Activated gamma-delta T cell treated with anti-CD3 and anti-CD28 coated beads, Interleukin-2, amount 50 U/mL, for 16 hours (primary cell): ENCODE measurements around the gene NELFB.

ENCODE experiments used
- DNase-seq: peaks from one replicate; pipeline ENCODE4 v3.0.0-alpha.2; 2020; ENCODE audit warnings: low read depth

Gene NELFB

DNA sequence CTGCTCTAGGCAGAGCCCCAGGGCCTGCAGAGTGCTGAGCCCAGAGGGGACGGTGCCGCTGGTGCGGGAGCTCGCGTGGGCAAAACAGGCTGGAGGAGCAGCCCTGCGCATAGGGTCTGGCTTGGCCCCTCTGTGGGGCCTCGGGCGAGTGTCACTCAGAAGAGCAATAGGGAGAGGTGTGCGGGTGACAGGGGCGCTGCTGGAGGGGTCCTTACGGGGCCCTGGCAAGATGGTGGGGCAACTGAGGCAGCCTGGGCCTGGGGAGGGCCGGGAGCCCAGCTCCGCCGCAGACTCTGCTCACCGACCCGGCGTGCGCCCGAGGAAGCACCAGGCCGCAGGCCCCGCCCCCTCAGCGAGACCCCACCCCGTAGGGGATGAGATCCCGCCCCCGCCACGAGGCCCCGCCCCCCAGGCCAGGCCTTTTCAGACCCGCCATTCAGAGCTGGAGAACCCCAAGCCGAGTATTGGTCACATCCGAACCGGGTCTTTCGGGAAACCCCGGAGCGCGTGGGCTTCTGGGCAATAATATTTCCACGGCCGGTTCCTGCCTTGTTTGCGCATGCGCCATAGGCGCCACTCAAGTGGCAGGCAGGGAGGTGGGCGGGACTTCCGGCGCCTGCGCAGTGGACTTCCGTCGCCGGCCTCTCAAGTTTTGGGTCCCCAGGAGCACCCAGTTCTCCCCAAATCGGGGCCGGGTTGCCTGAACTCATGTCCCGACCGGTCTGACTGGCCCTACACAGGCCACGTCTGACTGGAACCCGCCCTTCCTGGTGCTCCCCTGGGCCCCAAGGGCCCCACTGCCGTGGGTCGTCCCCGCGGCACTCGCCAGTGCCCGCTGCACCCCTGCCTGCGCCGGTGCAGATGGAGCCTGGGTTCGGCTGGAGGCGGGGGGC is 31.8 kb upstream of the NELFB start:
- DNase-seq, result peak; percentile 96

GRCh38 chr9:137224830-137225694 is 30.1 kb upstream of the NELFB start, which contains the start of gene CYSRT1:
TSS of gene CYSRT1 (plus strand) at chr9:137225174. CDS start at chr9:137225622, 448 bp downstream.
- no peak for DNase-seq

DNA sequence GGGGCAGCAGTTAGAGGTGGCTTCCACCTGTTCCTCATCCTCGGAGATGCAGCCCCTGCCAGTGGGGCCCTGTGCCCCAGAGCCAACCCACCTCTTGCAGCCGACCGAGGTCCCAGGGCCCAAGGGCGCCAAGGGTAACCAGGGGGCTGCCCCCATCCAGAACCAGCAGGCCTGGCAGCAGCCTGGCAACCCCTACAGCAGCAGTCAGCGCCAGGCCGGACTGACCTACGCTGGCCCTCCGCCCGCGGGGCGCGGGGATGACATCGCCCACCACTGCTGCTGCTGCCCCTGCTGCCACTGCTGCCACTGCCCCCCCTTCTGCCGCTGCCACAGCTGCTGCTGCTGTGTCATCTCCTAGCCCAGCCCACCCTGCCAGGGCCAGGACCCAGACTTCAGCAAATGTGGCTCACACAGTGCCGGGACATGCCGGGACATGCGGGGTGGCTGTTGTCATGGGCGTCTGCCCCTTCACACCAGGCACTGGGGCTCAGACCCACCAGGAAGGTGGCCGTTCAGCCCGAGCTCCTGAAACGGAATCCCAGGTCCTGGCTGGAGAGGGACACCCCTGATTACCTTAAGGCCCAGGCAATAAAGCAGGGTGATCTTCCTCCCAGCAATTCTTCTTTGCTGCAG is 29.3 kb upstream of the NELFB start:
- DNase-seq, result no peak

DNA sequence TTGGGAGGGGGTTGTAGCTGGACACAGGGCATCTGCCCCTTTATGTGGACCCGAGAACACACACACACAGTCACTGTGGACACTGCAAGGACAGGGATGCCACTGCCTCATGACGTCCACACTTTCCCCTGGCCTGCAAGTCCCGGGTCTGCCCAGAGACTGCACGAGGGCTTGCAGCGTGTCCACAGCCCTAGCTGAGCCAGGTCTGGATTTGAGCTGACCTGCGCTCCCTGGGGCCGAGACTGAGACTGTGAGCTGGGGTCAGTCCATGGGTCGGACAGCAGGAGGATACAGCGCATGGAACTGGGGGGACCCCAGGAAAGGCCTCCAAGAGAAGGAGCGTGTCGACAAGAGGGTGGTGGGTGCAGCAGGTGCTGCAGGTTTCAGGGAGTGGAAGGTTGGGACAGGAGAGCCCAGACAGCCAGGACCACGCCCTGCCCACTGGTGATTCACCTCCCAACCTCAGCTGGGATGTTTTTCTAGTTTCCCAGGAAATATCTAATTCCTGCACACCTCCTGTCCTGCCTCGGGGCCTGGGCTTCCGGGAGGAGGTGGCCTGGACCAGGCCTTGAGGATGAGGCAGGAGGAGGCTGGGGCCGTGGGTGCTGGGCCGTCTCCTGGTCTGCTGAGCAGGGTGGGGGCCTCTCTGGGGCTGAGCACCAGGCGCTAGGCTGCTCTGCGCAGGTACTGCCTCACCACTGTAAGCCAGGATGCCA is 28.6 kb upstream of the NELFB start:
- DNase-seq, result no peak

DNA sequence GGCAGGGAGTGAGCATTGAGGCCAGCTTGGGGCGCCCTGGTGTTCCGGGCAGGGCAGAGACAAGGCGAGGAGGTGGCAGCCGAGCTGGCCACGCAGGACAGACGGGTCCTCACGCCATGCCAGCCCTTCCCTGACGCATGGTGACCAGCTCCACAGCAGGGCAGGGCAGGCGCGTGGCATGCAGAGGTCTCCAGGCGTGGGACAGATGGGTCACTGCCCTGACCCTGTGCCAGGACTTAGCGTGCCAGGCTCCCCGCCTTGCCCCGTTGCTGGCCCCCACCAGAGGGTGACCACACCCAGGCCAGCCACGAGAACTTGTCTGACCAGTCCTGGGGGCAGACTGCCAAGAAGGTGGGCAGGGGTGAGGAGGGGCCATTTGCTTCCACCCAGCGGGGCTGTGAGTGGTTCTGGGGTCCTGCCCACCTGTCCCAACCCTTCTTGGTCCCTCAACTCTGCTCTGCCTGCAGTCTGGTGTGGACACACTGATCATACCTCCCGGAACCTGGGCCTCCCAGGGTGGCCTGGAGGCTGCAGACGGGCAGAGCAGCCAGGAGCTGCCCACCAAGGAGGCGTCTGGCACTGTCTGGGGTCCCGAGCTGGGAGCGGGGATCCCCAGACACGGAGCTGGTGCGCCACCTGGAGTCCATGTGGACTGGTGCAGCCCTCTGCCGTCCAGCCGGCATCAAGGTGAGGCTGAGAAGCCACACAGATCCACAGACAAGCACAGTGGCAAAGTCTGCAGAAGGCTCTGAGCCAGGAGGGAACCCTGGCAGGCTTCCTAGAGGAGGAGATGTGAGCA is 27.9 kb upstream of the NELFB start, which contains the start of gene RNF224:
RNF224 (plus strand) TSS at position 449 of the 799 bp plus-strand sequence. CDS start 834 bp downstream, outside the sequence.
- DNase-seq, result peak; percentile 72

DNA sequence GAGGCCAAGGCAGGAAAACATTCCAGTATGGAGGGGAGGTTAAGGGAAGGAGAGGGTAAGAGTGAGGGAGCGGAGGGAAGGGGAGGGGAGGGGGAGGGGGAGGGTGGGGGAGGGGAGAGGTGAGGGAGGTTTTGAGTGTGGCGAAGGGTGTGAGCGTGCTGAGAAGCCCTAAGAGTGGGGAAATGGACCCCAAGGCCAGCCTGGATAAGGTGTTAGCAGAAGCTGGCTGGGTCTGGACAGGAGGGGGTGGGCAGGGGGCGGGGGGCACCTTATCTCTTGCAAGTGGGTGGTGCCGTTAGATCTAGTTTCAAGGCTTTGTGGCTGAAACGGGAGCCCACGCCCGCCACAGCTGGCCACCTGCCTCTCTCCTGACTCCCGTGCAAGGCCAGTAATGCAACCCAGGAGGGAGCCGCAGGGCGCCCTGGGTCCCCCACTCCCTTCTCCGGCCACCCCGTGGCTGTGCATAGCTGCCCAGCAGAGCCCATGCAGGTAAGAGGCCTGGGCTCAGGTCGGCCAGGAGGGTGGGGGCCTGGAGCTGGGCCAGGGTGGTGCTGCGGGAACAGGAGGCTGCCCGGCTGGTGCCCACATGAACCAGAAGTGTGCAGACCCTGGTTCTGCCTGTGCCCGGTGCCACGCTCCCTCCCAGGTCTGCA is 27.1 kb upstream of the NELFB start:
- no peak for DNase-seq

DNA sequence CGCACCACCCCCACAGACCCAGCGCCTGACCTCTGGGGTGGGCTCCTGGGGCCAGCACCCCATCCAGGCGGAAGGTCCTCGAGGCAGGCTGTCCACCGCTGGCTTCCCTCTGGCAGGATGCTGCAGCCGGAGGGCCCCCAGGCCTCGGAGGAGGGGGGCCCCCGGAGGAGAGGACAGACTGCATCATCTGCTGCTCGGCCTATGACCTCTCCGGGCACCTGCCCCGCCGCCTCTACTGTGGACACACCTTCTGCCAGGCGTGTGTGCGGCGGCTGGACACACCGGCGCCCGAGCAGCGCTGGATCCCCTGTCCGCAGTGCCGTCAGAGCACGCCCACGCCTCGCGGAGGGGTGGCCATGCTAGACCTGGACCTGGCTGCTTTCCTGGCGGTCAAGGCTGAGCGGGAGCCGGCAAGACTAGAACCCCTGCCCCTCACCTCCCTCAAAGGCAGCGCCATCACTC is 26.6 kb upstream of the NELFB start:
- no peak for DNase-seq

DNA sequence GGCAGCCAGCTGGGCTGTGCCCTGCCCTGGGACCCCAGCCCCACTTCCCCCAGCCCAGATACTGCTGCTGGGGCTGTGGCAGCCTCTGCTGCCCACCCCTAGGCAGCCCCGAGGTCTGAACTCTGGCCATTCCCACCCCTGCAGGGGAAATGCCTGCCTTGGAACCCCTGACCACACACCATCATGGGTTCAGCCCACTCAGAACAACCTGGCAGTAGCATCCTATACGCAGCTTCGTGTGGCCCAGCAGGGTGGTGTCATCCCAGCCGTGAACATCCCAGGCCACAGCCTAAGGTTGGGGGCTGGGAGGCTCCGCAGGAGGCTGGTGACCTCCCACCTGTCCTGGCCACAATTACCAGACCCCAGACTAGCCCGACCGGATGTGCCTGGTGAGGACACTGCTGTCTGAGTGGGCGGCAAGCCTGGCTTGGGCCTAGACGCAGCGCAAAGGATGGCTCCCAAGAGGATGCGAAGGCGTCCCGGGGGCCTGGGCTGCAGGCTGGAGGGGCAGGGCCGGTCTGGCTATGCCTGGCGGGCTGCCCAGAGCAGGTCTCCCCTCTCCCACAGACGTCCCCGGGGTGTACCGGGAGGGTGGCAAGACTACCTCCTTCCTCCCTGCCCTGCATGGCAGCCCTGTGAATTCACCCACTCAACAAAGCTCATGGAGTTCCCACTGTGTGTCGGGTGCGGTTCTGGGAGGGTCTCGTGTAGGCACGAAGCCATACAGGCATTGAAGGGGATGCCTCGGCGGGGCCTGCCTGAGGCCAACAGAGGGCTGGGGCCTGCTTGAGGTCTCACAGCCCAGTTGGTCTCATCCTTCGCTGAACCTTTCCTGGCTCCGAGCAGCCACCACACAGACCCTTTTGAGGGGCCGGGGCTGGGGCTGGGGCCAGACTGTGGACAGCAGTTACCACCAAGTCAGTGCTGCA is 25.9 kb upstream of the NELFB start:
- DNase-seq, result no peak

GRCh38 chr9:137229903-137230704 is 25.0 kb upstream of the NELFB start:
- no peak for DNase-seq

DNA sequence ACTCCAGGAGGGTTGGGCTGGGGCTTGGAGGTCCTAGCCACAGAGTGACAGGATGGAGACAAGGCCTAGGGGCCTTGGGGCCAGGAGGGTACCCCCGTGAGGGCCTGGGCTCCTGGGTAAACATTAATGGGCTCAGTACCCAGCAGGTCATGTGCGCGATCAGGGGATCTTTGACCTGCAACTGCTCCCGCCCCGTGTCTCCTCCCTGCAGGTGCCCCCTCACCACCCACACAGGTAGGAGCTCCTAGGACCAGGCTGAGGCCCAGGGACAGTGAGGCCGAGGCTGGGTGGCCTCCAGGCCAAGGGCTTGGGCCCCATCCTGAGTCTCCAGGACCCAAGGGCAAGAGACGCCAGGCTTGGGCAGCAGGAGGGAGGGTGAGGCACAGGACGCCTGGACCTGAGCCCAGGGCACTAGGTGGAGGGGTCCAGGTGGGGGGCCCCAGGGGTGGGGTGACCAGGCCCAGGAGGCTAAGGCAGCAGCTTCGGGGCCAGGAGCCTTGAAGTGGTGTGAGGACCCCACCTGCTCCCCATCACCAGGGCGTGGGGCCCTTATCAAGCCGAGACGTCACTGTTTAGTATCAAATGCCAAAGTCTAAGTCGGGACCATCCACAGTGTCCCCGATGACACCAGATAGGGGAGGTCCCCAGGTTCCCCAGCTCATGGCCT is 24.3 kb upstream of the NELFB start, which contains the start of gene SLC34A3:
SLC34A3 (plus strand) TSS at position 197 of the 667 bp plus-strand sequence. CDS start 802 bp downstream, outside the sequence.
- no peak for DNase-seq

DNA sequence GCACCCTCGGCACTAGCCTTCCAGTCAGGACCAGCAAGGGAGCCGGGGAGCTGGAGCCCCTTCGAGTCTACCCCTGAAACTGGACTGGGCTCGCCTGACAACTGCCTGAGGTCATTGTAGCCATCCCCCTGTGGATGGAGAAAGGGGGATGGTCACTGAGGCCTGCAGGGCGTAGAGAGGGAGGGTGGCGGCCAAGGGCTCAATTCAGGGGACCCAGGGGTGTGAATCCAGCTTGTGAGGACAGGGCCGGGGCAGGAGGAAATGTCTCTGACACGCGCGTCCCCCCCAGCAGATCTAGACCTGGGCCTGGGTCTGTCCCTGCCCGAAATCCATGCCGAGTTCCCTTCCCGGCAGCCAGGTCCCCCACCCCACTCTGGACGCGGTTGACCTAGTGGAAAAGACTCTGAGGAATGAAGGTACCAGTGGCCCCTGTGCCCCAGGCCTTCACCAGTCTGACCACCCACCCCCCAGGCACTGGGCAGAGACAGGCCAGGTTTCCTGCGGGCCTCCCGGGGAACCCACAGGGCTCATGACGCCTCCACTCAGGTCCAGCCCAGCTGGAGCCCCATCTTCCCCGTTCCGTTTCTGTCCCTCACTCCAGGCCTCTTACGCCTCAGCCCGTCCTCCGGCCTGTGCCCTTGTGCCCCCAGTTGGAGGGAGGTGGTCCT is 23.6 kb upstream of the NELFB start:
- no peak for DNase-seq

DNA sequence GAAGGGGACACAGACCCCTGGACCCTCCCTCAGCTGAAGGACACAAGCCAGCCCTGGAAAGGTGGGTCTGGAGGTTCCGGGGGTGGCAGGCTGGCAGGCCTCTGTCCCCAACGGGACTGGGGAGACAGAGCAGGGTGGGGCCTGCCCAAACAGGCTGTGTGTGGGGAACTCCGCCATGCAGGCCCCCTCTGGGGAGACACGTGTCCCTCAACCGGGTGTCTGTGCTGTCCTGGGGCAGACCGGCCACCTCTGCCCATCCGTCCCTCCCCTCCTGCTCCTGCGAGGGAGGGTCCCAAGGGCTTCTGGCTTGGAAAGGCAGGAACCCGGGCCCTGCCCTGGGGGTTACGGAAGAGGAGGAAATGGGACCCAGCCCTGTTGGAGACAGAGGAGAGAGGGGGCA is 23.0 kb upstream of the NELFB start:
- DNase-seq, result no peak

- no peak for DNase-seq
Observed at GRCh38 chr9:137232510-137232909, 22.6 kb upstream of the NELFB start.

DNA sequence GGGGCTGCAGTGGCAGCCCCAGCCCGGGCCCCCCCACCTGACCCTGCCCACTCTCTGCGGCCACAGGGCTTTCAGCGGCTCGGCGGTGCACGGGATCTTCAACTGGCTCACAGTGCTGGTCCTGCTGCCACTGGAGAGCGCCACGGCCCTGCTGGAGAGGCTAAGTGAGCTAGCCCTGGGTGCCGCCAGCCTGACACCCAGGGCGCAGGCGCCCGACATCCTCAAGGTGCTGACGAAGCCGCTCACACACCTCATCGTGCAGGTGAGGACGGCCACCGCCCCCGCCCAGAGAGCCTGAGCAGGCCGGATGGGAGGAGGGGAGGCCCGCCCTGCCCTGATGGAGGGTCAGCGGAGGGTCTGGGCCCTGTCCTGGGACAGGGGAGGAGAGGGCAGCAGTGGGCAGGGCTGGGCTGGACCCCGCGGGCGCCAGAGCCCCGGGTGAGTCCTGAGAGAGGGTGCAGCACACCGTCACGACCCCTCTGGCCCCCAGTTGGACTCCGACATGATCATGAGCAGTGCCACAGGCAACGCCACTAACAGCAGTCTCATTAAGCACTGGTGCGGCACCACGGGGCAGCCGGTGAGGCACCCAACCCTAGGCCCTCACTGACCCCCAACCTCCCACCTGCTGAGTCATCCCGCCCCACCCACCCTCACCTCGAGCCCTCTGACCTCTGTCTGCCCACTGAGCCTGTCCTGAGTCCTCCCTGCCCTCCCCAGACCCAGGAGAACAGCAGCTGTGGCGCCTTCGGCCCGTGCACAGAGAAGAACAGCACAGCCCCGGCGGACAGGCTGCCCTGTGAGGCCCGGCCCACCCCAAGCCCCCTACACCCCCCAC is 21.8 kb upstream of the NELFB start:
- no peak for DNase-seq

- DNase-seq, result no peak
Observed at GRCh38 chr9:137234055-137234697, 21.0 kb upstream of the NELFB start.
